ENCODE measurements around the gene GPC3.
"Not testable (repeated sequence)": the region's sequence is repeated elsewhere in the genome, so short reads cannot be mapped to it uniquely, and the experiment has no call there.

Gene GPC3

DNA sequence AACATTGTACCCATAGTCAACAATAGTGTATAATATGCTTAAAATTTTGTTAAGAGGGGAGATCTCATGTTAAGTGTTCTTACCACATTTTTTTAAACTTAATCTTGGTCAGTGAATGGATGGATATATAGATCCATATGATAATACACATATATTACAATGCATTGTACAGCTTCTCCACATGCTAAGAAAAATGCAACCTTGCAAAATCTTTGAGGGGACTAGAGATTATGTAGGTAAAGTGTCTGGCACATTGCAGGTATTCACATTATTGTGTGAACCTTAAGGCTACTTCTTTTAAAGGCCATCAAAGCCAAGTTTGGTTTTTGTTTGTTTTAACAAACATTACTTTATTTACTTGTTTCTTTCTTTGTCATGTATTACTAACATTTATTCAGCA, 10.4 kb upstream of the GPC3 start:
- DNase-seq = no peak

DNA sequence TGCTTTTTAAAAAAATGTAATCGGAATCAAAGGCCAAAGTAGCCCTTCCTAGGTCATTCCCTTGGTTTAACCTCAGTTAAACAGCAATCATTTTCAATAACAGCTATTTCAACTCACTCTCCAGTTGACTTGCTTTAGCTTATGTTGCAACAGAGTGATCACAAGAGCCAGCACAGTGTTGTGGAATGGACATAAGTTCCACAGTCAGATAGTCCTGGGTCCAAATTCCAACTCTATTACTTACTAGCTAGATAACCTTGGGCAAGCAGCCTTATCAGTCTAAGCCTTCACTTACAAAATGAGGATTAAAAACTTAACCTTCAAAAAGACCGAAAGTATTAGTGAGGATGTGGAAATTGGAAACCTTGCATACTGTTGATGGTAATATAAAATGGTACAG, 9.2 kb upstream of the GPC3 start:
- DNase-seq = no peak

GRCh38 chrX:133992882-133993281, 7.5 kb upstream of the GPC3 start:
- no peak for DNase-seq

DNA sequence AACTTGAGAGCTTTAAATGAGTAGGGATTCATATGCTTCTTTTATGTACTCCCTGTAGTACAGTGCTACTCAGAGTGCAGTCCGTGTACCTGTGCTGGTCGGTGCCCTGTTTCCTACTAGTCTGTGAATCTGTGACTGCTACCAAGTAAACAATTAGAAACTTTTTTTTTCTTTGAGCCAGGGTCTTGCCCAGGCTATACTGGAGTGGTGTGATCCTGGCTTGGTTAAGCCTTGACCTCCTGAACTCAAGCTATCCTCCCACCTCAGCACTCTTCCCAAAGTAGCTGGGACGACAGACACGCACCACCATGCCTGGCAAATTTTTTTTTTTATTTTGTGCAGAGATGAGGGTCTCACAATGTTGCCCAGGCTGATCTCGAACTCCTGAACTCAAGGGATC, 6.4 kb upstream of the GPC3 start:
- DNase-seq = no peak

DNA sequence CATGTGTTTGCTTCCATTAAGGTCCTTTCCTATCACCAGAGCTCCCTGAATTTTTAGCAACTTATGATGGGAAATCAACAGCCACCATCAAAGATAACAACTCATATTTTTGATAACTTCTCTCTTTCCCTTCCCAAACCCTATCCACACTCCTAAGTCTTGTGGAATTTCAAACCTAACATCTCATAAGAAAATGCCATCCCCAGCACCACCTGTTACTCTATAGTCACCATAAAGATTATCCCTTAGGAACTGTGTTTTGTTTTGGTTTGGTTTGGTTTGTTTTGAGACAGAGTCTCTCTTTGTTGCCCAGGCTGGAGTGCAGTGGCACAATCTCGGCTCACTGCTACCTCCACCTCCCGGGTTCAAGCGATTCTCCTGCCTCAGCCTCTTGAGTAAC, 5.7 kb upstream of the GPC3 start:
- DNase-seq = not testable (repeated sequence)

DNA sequence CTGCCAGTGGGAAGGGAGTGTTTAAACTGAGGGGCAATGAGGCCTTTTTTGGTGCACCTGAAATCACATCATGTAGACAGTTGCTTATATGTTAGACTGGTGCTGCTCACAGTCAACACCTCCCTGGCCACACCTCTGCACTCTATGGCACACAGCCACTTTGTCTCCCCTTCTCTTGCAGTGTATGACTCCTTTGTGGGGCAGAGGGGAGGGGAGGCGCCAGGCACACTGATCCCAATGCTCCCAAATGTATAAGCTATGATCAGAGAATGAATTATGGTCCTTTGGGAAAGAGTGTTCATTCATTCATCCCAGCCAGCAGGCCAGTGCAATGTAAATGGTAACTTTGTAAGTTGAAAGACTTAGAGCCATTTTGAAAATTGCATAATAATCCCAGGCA, 4.6 kb upstream of the GPC3 start:
- no peak for DNase-seq

GRCh38 chrX:133989490-133989889, 4.1 kb upstream of the GPC3 start:
- DNase-seq = no peak

GRCh38 chrX:133988010-133988409, 2.6 kb upstream of the GPC3 start:
- DNase-seq = no peak

GRCh38 chrX:133987188-133987587, 1.8 kb upstream of the GPC3 start:
- DNase-seq = no peak

- DNase-seq = no peak
Observed at GRCh38 chrX:133985967-133986683, 731 bp upstream of the GPC3 start.

- no peak for DNase-seq
Observed at GRCh38 chrX:133984857-133985163, 584 bp downstream of the GPC3 start.

DNA sequence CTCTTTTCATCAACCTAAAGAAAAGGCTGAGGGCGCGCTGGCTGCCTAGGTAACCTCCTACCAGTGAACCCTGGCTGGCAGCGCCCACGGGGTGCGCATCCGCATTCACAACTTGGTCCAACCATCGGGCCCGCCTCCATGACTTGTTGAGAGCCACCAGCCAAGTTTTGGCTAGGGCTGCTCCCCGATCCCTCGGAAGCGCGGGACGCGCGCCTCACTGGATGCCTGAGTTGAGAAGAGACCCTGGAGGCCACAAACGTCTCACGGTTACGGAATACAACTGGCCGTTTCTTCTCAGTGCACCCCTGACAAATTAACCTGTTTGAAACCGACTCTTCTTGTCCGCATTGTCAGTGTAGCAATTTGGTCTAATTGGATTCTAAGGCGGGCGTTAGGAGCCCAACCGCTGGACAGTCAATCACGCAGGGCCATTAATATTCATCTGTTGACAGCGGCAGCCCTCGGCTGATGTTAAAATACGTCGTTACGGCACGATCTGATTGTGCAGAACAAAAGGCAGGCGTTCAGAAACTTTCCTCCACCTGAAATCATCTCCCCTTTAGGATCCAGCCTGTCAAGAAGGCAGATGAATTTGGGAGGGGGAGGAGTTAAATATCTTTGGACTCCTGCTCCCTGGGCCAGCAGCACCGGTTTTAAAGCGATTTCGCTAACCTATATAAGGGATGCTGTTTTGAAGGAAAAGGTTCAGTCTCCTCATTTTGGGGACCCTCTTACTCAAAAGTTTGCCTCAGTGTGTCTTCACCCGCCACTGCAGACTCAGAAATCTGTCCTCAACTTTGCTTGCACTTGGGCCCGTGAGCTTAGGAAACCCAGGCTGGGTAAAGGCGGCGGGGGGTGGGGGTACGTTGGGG, 1.2 kb downstream of the GPC3 start:
- no peak for DNase-seq

GRCh38 chrX:133983256-133983973, 2.0 kb downstream of the GPC3 start:
- no peak for DNase-seq

DNA sequence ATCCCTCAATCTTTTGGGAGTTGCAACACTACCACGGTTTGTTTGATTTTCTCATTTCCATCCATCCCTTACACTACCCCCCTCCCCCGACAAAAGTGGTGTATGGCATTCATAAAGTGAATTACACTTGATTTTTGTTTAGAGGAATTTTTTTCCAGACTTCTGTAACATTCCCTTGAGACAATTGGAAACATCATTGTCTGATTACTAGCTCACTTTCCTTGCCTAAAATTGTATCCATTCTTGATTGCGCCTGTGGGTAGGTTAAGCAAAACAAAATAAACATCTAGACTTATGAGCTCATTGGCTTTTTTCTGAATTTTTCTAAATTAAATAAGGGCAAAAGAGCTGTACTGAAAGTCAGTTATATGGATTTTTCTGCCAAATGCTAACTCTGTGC, 3.5 kb downstream of the GPC3 start:
- no peak for DNase-seq

DNA sequence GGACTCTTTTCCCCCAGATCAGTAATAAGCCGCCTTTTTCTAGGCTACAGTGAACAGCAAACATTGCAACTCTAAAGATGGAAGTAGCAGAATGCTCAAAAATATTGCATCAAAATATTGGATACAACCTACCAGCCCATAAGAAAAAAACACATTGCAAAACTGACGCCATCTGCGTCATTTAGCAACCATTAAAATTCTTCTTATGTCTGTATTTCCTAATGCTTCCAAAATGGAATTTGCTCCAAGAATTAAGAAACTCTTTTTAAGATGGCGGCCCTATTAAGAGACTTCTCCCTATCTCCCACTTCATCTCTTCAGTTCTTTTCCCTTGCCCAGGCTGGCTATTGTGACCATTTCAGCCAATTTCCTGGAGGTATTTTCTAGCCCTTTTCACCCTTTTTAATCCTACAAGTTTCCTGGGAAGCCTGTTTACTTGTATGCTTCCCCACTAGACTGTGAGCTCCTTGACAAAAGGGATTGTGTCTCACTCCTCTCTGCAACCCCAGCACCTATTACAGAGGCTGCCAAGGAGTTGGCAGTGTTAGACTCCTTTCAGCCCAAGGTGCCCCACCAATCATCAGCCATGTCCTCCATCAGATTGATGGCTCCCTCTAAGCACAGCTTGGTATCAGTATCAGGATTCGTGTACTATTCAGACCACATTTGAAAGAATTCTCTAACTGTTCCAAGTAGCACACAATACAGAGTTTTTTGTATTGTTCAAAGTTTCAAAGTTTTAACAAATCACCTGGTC, 4.4 kb downstream of the GPC3 start:
- no peak for DNase-seq

DNA sequence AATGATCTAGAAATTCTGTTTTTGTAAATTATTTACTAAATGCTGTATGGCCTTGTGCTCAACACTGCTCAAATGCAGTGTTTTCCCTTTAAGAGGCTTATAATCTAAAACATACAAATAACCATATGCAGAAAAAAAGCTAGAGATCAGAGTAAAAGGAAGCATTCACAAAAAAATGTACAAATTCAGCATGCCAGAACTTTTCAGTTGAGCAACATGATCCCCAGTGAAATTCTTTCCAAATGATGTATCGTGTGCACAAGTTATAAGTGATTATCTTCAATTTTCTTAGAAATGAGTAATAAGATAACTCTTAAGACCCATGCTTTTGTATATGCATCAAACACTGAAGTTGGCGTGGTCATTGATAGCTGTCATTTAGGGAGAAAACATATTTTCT, 5.0 kb downstream of the GPC3 start:
- DNase-seq = no peak

DNA sequence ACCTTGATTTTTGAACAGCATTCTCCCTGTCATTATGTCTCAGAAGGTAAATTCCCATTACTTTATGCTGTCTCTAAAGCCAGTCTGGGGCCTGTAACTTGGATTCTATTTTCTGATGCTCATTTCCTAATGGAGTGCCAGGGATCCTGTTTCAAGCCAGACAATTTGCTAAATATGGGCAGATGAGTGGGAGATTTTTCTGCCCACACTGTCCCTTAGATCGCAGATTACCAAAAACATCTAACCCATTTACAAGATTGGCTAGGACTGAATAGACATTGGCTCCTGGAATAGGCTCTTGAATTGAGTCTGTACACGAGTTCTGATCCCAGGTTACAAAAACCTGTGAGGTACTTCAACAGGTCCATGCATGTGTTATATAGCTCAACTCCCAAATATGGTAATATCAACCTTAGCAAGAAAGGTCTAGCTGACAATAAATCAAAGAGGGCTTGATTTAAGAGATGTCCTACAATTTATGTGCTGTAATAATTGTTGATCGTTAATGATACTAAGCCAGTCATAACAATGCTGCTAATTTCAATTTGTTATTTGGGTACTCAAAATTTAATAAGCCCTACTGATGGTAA, 5.7 kb downstream of the GPC3 start:
- no peak for DNase-seq

- no peak for DNase-seq
Observed at GRCh38 chrX:133973704-133974103, 11.7 kb downstream of the GPC3 start.

DNA sequence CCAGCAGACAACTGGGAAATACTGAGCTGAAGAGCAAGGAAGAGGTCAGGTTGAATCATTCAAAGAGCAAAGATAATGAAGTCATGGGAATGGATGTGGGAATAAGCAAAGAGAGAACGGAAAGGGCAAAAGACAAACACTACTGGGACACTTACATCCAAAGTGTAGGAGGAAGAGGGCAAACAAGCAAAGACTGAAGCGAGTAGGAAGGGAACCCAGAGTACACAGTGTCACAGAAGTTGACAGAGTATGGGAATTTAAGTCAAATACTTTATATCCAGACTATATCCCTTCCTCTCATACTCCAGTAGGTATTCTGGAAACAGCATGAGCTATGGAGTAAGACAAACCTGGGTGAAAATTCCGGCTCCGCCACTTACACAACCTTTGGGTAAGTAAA, 12.5 kb downstream of the GPC3 start:
- DNase-seq = no peak

DNA sequence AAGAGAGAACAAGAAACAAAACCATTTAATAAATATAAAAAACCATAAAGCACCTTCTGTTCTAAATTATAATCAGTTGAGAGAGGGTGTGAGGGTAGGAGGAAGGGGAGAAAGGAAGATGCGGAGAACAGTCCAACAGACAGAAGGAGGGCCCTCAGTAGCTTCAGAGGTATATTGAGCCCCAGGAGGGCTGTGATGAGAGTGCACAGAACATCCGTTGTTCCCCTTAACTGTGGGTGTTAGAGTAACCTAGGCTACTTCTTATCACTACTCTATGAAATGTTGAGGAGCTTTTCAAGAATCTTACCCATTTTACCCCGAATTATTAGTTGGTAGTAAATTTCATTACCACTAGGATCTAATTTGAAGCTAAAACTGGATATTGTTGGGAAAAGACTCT, 13.8 kb downstream of the GPC3 start:
- no peak for DNase-seq

GRCh38 chrX:133970076-133970475, 15.3 kb downstream of the GPC3 start:
- DNase-seq = no peak

GRCh38 chrX:133969191-133969590, 16.2 kb downstream of the GPC3 start:
- no peak for DNase-seq

- DNase-seq = no peak
Observed at GRCh38 chrX:133968109-133968508, 17.3 kb downstream of the GPC3 start.
